Raji (cell line): Measurements from ENCODE around the gene ACADVL.

ENCODE experiments used
- POLR2A ChIP-seq: IDR thresholded peaks from 2 replicates; pipeline ENCODE4 v1.6.1; 2011; ENCODE audit warnings: low read depth, low read length, control low read depth; ENCODE audit not compliant: insufficient read depth

The ACADVL gene

DNA sequence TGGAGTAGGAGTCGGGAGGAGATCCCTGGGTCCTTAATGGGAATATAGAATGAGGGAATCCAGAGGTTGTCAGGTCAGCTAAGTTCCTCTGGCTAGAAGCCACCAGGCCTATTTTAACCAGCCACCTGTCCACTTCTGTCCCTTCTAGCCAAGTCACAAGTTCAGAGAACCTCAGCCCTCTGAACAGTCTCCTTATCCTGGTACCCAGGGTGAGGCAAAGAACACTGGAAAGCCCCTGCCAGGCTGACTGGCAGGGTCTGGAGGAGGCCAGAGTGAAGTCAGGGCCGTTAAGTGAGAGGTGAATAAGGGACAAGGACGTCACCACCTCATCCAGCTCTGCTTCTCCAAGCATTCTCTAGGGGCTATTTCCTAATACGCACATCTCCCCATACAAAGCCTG lies 29.1 kb downstream of the ACADVL start:
- no peak for TF ChIP-seq POLR2A

DNA sequence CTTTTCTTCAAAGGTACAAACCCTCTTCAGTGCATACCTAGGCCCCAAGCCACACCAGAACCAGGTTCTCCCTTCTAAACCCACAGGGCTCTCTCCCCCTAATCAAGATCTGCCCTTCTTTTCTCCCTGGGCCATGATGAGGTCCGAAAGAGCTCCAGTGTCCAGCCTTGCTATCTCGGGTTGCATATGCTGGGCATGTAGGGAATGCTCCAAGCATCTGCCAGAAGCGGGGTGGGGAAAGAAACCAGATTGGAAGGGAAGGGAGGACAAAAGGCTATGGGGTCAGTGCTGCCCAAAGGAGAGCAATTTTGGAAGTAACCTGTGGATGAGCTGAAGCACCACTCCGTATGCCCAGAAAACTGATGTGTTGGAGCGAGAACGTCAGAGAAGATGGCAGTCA lies 29.5 kb downstream of the ACADVL start:
- no peak for TF ChIP-seq POLR2A

DNA sequence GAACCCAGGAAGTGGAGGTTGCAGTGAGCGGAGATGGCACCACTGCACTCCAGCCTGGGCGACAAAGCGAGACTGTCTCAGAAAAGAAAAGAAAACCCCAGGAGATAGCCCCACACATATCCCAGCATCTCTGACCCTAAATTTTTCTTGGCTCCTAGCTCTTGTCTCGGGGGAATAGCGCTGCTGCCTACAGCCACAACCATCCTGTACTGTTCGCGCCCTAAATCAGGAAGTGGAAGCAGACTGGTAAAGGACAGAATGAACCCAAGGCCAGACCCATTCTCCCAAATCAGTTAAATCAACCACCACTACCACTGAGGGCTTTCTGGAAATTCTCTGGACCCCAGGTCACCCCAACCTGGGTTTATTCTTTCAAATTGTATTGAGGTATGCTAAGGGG lies 30.1 kb downstream of the ACADVL start:
- TF ChIP-seq POLR2A = no peak

DNA sequence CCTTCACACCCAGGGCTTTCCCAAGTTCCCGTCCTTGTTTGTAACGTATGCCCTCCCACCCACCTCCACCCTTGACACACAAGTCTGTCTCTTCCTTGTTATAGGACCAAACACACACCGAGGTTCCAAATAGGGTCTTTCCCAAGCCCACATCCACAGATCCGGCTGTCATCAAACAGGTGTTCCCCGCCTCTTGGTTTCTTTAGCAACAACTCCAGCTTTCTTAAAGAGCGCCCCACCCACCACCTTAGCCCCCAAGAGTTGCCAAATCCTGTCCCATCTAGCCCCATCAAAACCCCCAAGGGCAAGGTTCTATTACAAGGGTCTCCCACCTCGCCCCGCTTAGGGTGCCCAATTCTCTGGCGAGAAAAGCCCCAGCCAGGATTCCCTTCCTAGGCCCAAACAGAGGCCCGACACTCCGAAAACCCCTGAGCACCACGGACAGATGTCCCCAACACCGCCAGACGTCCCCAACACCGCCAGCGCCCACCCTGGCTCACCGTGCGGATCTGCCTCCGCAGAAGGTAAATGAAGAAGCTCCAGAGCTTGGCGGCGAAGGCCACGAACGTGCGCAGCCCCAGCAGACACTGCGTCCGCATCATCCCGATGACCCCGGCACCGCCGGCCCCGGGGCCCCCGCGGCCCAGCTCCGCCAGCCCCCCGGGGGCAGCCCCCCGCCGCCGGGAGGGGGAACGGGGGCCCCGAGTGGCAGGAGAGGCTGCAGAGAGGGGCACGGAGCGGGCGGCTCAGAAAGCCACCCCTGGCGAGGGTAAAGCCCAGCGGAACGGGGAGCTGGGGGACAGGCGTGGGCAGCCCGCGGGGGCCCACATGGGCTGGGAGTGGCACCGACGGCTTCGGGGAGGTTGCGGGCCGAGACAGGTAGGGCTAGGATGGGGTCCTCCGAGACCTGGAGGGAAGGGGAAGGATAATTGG lies 31.2 kb downstream of the ACADVL start:
- no peak for TF ChIP-seq POLR2A

DNA sequence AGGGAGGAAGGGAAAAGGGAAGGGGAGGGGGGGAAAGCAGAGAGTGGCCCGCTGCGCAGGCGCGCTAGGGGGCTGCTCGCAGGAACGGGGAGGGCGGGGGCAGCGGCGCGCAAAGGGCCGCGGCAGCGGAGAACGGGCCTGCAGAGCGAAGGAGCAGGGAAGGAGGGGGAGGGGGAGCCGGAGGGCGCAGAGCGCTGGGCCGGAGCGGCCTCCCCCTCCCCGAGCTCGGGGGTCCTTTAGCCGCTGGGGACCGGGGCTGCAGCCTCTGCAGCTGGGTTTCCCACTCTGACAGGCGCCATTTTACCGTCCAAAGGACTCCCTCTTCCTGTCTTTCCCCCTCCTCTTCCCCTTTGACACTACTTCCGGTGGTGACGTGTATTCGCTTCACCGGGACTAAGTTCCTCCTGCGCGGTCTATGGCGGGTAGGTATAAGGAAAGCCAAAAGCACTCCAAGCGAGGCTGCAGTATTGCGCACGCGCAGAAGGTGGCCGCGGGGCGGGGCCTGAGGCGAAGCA lies 32.0 kb downstream of the ACADVL start, which contains the start of gene CTDNEP1:
Gene CTDNEP1, minus strand, starts transcription at position 74 of the 515 bp plus-strand sequence. CDS start 438 bp downstream, outside the sequence.
- TF ChIP-seq POLR2A = peak; percentile 58; the same call in 1 of the 2 replicates

DNA sequence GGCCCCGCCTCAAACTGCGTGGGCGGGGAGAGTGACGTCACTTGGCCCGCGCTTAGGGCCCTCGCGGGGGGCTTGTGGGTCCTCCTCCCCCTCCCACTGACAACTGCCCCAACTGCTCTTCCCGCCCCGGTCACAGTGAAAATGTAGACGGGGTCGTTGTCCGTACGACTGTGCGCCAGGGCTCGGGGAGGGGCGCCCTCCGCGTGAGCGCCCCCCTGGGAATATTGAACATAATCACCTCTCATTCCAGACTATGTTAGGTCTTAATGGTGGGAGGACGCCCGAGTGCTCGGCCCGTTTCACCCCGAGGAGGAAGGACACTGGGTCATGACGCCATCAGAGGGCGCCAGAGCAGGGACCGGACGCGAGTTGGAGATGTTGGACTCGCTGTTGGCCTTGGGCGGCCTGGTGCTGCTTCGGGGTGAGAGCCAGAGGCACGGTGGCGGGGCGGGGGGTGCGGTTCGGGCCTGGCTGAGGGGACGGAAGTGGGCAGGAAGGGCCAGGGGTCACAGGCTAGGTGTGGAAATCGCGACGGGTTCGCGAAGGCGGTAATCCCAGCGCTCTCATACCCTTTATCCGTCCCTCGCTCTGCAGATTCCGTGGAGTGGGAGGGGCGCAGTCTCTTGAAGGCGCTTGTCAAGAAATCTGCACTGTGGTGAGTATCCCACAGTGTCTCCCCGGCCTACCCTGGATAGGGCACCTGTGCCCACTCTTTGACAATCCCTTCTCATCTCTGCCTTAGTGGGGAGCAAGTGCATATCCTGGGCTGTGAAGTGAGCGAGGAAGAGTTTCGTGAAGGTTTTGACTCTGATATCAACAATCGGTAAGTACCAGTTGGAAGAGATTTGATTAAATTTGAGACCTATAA lies 32.7 kb downstream of the ACADVL start, which contains the start of gene ELP5:
Gene ELP5, plus strand, starts transcription at position 40 of the 868 bp plus-strand sequence. Its CDS starts 336 bp downstream, at position 376.
- peak; percentile 92 for TF ChIP-seq POLR2A

DNA sequence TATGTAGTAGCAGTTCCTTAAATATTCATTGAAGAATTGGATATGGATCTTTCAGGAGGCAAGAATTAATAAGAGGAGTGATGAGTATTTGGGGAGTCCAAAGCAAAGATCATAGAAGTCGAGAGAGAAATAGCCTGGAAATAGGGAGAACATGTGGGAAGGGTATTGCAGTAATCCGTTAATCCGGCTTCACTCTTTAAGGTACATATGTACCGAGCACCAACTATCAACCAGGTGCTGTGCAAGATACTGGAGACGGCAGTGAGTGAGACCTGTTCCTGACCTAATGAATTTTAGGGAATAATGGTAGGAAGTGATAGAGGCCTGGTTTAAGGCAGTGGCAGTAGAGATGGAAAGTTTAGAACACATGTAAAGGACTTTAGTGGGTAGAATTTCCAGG lies 33.3 kb downstream of the ACADVL start:
- TF ChIP-seq POLR2A = no peak

DNA sequence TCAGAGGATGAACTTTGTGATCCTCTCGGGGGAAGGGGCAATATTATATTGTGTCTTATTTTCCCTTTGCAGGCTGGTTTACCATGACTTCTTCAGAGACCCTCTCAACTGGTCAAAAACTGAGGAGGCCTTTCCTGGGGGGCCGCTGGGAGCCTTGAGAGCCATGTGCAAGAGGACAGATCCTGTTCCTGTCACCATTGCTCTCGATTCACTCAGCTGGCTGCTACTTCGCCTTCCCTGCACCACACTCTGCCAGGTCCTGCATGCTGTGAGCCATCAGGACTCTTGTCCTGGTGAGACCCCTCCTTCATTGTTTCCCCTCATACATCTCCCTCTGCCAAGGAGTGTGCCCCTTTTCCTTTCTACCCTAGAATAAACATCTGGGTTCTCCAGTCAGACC lies 34.8 kb downstream of the ACADVL start:
- TF ChIP-seq POLR2A = no peak

DNA sequence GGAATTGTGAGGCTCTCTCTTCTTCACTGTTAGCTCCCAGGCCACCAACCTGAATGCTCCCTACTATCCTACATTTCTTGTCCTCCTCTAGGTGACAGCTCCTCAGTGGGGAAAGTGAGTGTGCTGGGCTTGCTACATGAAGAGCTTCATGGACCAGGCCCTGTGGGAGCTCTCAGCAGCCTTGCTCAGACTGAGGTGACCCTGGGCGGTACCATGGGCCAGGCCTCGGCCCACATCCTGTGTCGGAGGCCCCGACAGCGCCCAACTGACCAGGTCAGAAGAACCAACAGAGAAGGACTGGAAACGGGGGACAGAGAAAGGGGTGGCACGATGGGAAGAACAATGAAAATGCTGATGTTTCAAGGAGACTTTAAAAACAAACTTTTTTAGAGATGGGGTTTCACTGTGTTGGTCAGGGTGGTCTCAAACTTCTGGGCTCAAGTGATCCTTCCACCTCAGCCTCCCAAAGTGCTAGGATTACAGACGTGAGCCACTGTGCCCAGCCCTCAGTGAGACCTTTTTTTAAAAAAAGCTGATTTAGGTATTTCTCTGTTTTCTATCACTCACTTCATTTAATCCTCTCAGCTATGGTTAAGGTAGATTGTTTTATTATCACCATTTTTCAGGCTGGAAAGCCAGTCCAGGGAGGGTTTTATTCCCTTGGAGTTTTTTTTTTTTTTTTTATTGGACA lies 37.2 kb downstream of the ACADVL start:
- no peak for TF ChIP-seq POLR2A

DNA sequence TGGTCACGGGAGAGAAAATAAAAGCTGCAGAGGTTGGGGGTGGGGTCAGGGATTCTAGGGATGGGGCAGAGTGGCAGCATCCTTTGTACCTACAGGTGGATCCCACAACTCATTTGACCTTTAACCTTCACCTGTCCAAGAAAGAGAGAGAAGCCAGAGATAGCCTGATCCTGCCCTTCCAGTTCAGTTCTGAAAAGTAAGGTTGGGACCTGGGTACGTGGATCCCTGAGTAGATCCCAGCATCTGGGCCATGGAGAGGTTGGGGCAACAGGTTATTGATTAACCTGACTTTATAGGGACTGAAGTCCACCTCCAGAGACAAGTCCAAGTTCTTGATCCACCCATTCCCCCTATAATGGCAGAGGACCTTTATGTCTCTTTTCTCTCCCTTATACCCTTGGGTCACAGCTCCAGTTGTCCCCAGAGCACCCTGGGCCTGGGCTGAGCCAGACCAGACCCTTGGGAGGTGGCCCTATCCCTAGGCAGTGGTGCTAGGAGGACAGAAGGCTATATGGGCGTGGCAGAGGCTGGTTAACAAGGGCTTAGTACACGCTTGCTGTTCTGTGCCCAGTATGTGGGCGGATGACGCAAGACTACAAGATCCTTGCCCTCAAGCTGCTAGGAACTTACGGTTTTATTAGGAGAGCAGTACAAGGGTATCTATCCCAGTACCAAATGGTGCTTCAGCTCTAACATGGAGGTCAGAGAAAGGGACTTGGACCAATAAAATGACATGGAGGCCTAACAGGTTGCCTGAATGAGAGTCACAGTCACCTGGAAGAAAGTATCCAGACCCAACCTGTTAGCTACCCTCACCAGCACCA lies 39.2 kb downstream of the ACADVL start:
- TF ChIP-seq POLR2A = no peak

DNA sequence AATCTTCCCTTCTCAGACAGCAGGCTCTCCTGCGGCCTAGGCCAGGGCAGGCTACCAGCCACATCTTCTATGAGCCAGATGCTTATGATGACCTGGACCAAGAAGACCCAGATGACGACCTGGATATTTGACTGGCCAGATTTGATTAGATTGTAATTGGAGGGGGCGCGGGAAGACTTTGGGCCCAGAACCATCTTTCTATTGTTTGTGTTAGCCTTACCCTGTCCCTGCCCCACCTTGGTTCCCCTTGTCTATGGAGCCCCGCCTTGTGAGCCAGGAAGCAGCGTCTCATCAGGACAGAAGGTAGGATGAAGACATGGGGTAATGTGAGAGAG lies 39.8 kb downstream of the ACADVL start:
- TF ChIP-seq POLR2A = no peak

DNA sequence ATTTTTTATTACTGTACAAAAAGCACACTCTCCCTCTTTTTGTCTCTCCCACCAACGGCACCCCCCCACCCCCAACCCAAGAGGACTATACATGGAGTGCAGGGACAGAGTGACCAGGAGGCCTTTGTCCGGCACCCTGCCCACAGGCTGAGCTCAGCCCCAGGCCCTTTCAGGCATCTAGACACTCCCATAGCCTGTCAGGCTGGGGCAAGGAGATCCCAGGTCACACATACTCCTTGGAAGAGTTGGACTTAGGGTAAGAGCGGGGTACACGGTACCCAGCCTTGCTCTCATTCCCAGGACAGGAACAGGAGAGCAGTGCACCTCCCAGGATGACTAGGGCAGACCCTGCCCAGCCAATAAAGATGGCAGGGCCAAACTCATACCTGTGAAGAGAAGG lies 40.4 kb downstream of the ACADVL start:
- no peak for TF ChIP-seq POLR2A

DNA sequence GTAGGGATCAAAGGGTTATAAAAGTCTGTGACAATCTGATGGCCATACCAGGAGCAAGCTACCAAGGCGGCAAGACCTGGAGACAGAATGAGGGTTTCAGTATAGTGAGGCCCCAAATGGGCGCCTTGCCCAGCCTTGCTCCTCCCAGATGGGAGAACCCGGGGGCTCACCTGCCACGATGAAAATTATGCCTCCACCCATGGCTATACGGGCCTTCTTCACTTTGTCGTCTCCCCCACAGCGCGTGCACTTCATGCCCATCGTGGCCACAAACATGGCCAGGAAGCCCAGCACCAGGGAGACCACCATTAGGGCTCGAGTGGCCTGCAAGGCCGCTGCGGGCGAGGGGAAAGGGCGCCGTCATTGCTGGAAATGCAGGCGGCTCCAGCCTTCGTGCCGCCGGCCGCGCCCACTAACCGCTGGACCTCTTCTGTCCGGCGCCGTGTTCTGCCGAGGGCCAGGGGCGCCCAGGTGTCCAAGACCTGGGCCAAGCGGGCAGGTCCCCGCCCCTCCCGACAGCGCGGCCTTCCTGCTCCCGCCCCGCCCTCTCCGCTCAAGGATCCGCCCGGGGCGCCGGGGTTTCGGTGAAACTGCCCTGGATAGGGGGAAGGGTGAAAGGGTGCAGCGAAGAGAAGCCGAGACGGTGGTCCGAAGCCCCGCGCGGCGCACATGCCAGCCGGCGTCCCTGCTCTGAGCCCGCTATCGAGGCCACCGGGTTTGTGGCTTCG lies 41.1 kb downstream of the ACADVL start:
- no peak for TF ChIP-seq POLR2A

DNA sequence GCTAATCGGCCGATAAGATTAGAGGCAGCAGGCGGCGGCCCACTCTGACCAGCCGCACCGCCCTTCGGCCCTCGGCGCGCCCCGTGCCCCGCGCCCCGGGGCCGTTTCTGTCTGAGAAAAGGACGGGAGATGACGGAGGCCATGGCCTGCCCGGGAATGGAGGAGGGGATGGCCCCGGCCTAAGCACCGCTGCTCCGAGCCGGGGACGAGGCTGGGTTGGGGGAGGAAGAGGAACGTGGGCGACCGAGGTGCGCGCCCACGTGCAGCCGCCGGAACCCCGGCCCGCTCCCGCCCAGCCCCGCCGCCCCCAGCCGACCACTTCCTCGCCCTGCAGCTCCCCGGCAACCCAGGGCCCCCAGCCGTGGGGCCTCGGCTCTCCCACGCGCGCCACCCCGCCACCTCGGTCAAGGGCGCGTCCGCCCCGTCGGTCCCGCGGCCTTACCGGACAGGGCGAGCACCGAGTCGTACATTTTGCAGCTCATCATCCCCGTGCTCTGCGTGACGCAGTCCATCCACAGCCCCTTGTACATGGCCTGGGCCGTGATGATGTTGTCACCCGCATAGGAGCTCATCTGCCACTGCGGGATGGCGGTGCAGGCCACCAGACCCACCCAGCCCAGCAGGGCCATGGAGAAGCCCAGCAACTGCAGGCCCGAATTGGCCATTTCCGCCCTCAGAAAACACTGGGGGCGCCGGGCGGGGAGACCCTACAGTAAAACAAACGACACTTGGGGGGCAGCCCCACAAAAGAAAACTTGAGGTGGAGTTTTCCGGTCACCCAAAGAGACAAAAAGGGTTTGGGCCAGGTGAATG lies 41.8 kb downstream of the ACADVL start:
- no peak for TF ChIP-seq POLR2A
